ENCODE data around the gene GAST. TPM values are rescaled to one million over a fixed set of nuclear protein-coding genes. Genes with fewer than 3 reads are reported as not detected.

The GAST gene
- total and polyA plus RNA-seq, 2 donors (not counting 1 experiment from before 2014, with no cell fraction given): not detected

- H3K79me2 ChIP-seq (ENCODE audit: control insufficient read depth, insufficient read depth, low read length): peaks cover 23% of the 10 kb centered on the region
Measured at GRCh38 chr17:41686281-41686680, 25.9 kb upstream of the GAST start.

GRCh38 chr17:41687828-41688640, 24.1 kb upstream of the GAST start:
- DNase-seq (ENCODE audit: low read depth in 2 of 2): no peak
- H3K27me3 ChIP-seq (ENCODE audit: control insufficient read depth, insufficient read depth, low read length): peaks cover 7% of the 10 kb centered on the region
- H3K27ac ChIP-seq (ENCODE audit: insufficient read depth, low read length): peak overlapping the region; percentile 100
- peaks cover 8% of the 10 kb centered on the region for H3K4me1 ChIP-seq (ENCODE audit: control insufficient read depth, extremely low read depth, insufficient read depth, low read length)
- H3K4me3 ChIP-seq (replicated peaks in 1 of 4; ENCODE audit: control extremely low read depth in 1 of 4, insufficient read depth in 1 of 4, low read depth in 3 of 4, low read length in 4 of 4): peak overlapping the region; percentile 61 to 85 (median 76)
- H2AFZ ChIP-seq (ENCODE audit: low read length): peak overlapping the region; percentile 82
- peaks cover 9% of the 10 kb centered on the region for H4K20me1 ChIP-seq (ENCODE audit: control insufficient read depth, extremely low read depth, insufficient read depth, low read length)
- H3K79me2 ChIP-seq (ENCODE audit: control insufficient read depth, insufficient read depth, low read length): peaks cover 24% of the 10 kb centered on the region
- H3K9ac ChIP-seq (ENCODE audit: insufficient read depth, low read length): peak overlapping the region; percentile 61
- TF ChIP-seq EZH2 (IDR thresholded peaks at IDR 0.05; ENCODE audit: low read length, missing control alignments): no peak
- TF ChIP-seq CTCF (conservative IDR thresholded peaks at IDR 0.05 in 1 of 2, IDR thresholded peaks at IDR 0.05 in 1 of 2; ENCODE audit: low read depth in 1 of 2, low read length in 2 of 2): peak in 1 of 2 donors; percentile 19
- H3K4me2 ChIP-seq (ENCODE audit: extremely low read depth, insufficient read depth, low read length): peak overlapping the region; percentile 71
- H3K36me3 ChIP-seq (ENCODE audit: control insufficient read depth, insufficient read depth, low read length): peaks cover 23% of the 10 kb centered on the region
- H3K9me3 ChIP-seq (ENCODE audit: control insufficient read depth, insufficient read depth, low read depth, low read length): no peaks in the 10 kb centered on the region

More at GRCh38 chr17:41686281-41686680, 25.9 kb upstream of the GAST start:
- Histone ChIP-seq H4K20me1 (ENCODE audit: control insufficient read depth, extremely low read depth, insufficient read depth, low read length) (peaks cover 7% of the 10 kb centered on the region), H3K27ac (ENCODE audit: insufficient read depth, low read length) (no peak overlapping the region), H3K36me3 (ENCODE audit: control insufficient read depth, insufficient read depth, low read length) (peaks cover 14% of the 10 kb centered on the region), H3K9me3 (ENCODE audit: control insufficient read depth, insufficient read depth, low read depth, low read length) (no peaks in the 10 kb centered on the region), H3K4me1 (ENCODE audit: control insufficient read depth, extremely low read depth, insufficient read depth, low read length) (peaks cover 8% of the 10 kb centered on the region), H3K4me2 (ENCODE audit: extremely low read depth, insufficient read depth, low read length) (no peak overlapping the region), H3K4me3 (replicated peaks in 1 of 4; ENCODE audit: control extremely low read depth in 1 of 4, insufficient read depth in 1 of 4, low read depth in 3 of 4, low read length in 4 of 4) (no peak overlapping the region), H2AFZ (ENCODE audit: low read length) (no peak overlapping the region), H3K27me3 (ENCODE audit: control insufficient read depth, insufficient read depth, low read length) (peaks cover 7% of the 10 kb centered on the region), H3K9ac (ENCODE audit: insufficient read depth, low read length) (no peak overlapping the region)
- no peak for TF ChIP-seq CTCF (conservative IDR thresholded peaks at IDR 0.05 in 1 of 2, IDR thresholded peaks at IDR 0.05 in 1 of 2; ENCODE audit: low read depth in 1 of 2, low read length in 2 of 2)
- no peak for TF ChIP-seq EZH2 (IDR thresholded peaks at IDR 0.05; ENCODE audit: low read length, missing control alignments)
- no peak for DNase-seq (ENCODE audit: low read depth in 2 of 2)

- peak within 1 kb of the TSS; percentile 100 for H3K4me2 ChIP-seq (ENCODE audit: extremely low read depth, insufficient read depth, low read length)
Measured at GRCh38 chr17:41688641-41689496, 23.3 kb upstream of the GAST start, which contains the start of gene EIF1. TSS of gene EIF1 (plus strand) at chr17:41688885. CDS start at chr17:41689039, 154 bp downstream.

More at GRCh38 chr17:41688641-41689496, 23.3 kb upstream of the GAST start, which contains the start of gene EIF1:
- Histone ChIP-seq H3K27me3 (ENCODE audit: control insufficient read depth, insufficient read depth, low read length) (peaks cover 1% of the 10 kb centered on the region), H2AFZ (ENCODE audit: low read length) (peak within 1 kb of the TSS; percentile 82), H3K9me3 (ENCODE audit: control insufficient read depth, insufficient read depth, low read depth, low read length) (no peaks in the 10 kb centered on the region), H4K20me1 (ENCODE audit: control insufficient read depth, extremely low read depth, insufficient read depth, low read length) (peaks cover 9% of the 10 kb centered on the region), H3K36me3 (ENCODE audit: control insufficient read depth, insufficient read depth, low read length) (peaks cover 23% of the 10 kb centered on the region), H3K9ac (ENCODE audit: insufficient read depth, low read length) (peak within 1 kb of the TSS; percentile 100), H3K27ac (ENCODE audit: insufficient read depth, low read length) (peak within 1 kb of the TSS; percentile 100), H3K79me2 (ENCODE audit: control insufficient read depth, insufficient read depth, low read length) (peaks cover 24% of the 10 kb centered on the region), H3K4me1 (ENCODE audit: control insufficient read depth, extremely low read depth, insufficient read depth, low read length) (peaks cover 8% of the 10 kb centered on the region), H3K4me3 (replicated peaks in 1 of 4; ENCODE audit: control extremely low read depth in 1 of 4, insufficient read depth in 1 of 4, low read depth in 3 of 4, low read length in 4 of 4) (peak within 1 kb of the TSS; percentile 68 to 95 (median 85))
- TF ChIP-seq EZH2 (IDR thresholded peaks at IDR 0.05; ENCODE audit: low read length, missing control alignments) (no peak), CTCF (conservative IDR thresholded peaks at IDR 0.05 in 1 of 2, IDR thresholded peaks at IDR 0.05 in 1 of 2; ENCODE audit: low read depth in 1 of 2, low read length in 2 of 2) (no peak)
- DNase-seq (ENCODE audit: low read depth in 2 of 2): peak; percentile 99 to 100

Data from fibroblast of lung (primary cell).